WTC11 (cell line): Measurements from ENCODE around the gene NOP16. TPM values are rescaled to one million over a fixed set of nuclear protein-coding genes. Genes with fewer than 3 reads are reported as not detected.

Experiments used
- ATAC-seq: fragments of 200-7000 bp; cut with Tn5 transposase; 2 replicates; pipeline ENCODE4 v1.10.0; 2021; ENCODE audit warnings: mild to moderate bottlenecking, moderate library complexity
- CTCF ChIA-PET: fragments of 300-600 bp; sonication (Branson Sonifier 250); formaldehyde crosslinking; loops from one replicate; lab custom pipeline; 2021; ENCODE audit warnings: antibody characterized with exemption; lab: Charles Lee
- POLR2A ChIA-PET: fragments of 350-600 bp; sonication (Branson Sonifier 250); formaldehyde crosslinking; loops from one replicate; lab custom pipeline; 2021; ENCODE audit warnings: antibody characterized with exemption; lab: Charles Lee
- DNase-seq: peaks from one replicate; pipeline ENCODE4 v3.0.0; 2021; ENCODE audit warnings: low spot score
- H3K27ac Mint-ChIP-seq: 2 replicates; pipeline ENCODE4 v1.8.0; 2021; ENCODE audit warnings: mixed read lengths
- H3K27me3 Mint-ChIP-seq: 2 replicates; pipeline ENCODE4 v1.8.0; 2021; ENCODE audit warnings: low read depth, mild to moderate bottlenecking, moderate library complexity, mixed read lengths
- H3K36me3 Mint-ChIP-seq: 2 replicates; pipeline ENCODE4 v1.8.0; 2021; ENCODE audit warnings: mixed read lengths
- H3K4me1 Mint-ChIP-seq: 2 replicates; pipeline ENCODE4 v1.8.0; 2022; ENCODE audit warnings: mixed read lengths
- H3K4me3 Mint-ChIP-seq: 2 replicates; pipeline ENCODE4 v1.8.0; 2021; ENCODE audit warnings: mild to moderate bottlenecking, moderate library complexity, mixed read lengths
- H3K9me3 Mint-ChIP-seq: 2 replicates; pipeline ENCODE4 v1.8.0; 2021; ENCODE audit warnings: mixed read lengths
- ATF3 ChIP-seq: sonication (generic); formaldehyde crosslinking; conservative IDR thresholded peaks from 2 replicates; pipeline ENCODE4 v1.8.1; 2022; ENCODE audit warnings: mild to moderate bottlenecking, missing genetic modification reagents
- EMX1 ChIP-seq: fragments of 250-450 bp; sonication (Bioruptor Pico); IDR thresholded peaks from 2 replicates; pipeline ENCODE4 v1.8.0; 2021; ENCODE audit warnings: mild to moderate bottlenecking
- ETV6 ChIP-seq: sonication (generic); formaldehyde crosslinking; IDR thresholded peaks from 2 replicates; pipeline ENCODE4 v1.8.1; 2022; ENCODE audit warnings: mild to moderate bottlenecking, missing genetic modification reagents
- MLX ChIP-seq: sonication (generic); formaldehyde crosslinking; IDR thresholded peaks from 2 replicates; pipeline ENCODE4 v1.8.1; 2023; ENCODE audit warnings: mild to moderate bottlenecking, missing genetic modification reagents, moderate library complexity
- NR2C2 ChIP-seq: sonication (generic); formaldehyde crosslinking; IDR thresholded peaks from 2 replicates; pipeline ENCODE4 v1.8.0; 2022; ENCODE audit warnings: mild to moderate bottlenecking, missing genetic modification reagents
- NR3C1 ChIP-seq: sonication (generic); formaldehyde crosslinking; conservative IDR thresholded peaks from 2 replicates; pipeline ENCODE4 v1.8.1; 2023; ENCODE audit warnings: low read depth, mild to moderate bottlenecking, missing genetic modification reagents
- OVOL2 ChIP-seq: fragments of 250-450 bp; sonication (Bioruptor Pico); IDR thresholded peaks from 2 replicates; pipeline ENCODE4 v1.9.0; 2021; ENCODE audit warnings: mild to moderate bottlenecking, borderline replicate concordance
- RELA ChIP-seq: sonication (generic); formaldehyde crosslinking; IDR thresholded peaks from 2 replicates; pipeline ENCODE4 v1.8.1; 2022; ENCODE audit warnings: missing genetic modification reagents, mild to moderate bottlenecking, borderline replicate concordance
- RORB ChIP-seq: fragments of 250-450 bp; sonication (Bioruptor Pico); IDR thresholded peaks from 2 replicates; pipeline ENCODE4 v1.9.0; 2021; ENCODE audit warnings: mild to moderate bottlenecking
- SMAD4 ChIP-seq: sonication (generic); formaldehyde crosslinking; IDR thresholded peaks from 2 replicates; pipeline ENCODE4 v1.8.0; 2022; ENCODE audit warnings: mild to moderate bottlenecking, missing genetic modification reagents
- SP1 ChIP-seq: sonication (generic); formaldehyde crosslinking; conservative IDR thresholded peaks from 2 replicates; pipeline ENCODE4 v1.8.1; 2022; ENCODE audit warnings: missing genetic modification reagents
- TEAD4 ChIP-seq: sonication (generic); formaldehyde crosslinking; IDR thresholded peaks from 2 replicates; pipeline ENCODE4 v1.8.0; 2022; ENCODE audit warnings: mild to moderate bottlenecking, missing genetic modification reagents
- ZNF138 ChIP-seq: sonication (generic); formaldehyde crosslinking; conservative IDR thresholded peaks from 2 replicates; pipeline ENCODE4 v1.8.1; 2022; ENCODE audit warnings: mild to moderate bottlenecking, moderate library complexity, missing genetic modification reagents
- ZNF232 ChIP-seq: sonication (generic); formaldehyde crosslinking; IDR thresholded peaks from 2 replicates; pipeline ENCODE4 v1.8.0; 2022; ENCODE audit warnings: mild to moderate bottlenecking, missing genetic modification reagents
- ZNF396 ChIP-seq: fragments of 250-450 bp; sonication (Bioruptor Pico); IDR thresholded peaks from 2 replicates; pipeline ENCODE4 v1.8.0; 2021; ENCODE audit warnings: mild to moderate bottlenecking, moderate library complexity, borderline replicate concordance
- ZNF423 ChIP-seq: fragments of 250-450 bp; sonication (Bioruptor Pico); IDR thresholded peaks from 2 replicates; pipeline ENCODE4 v2.1.2; 2022; ENCODE audit warnings: mild to moderate bottlenecking, moderate library complexity
- total RNA-seq: library from RNA; stranded (reverse); gene quantifications from 3 replicates; pipeline ENCODE4 v1.2.3, GENCODE V29; 2021
- TF ChIP-seq, protein P1 (sequence below): sonication (generic); formaldehyde crosslinking; IDR thresholded peaks from 2 replicates; pipeline ENCODE4 v1.8.1; 2022; ENCODE audit warnings: low read depth, mild to moderate bottlenecking, moderate library complexity, missing genetic modification reagents, borderline replicate concordance
- TF ChIP-seq, protein P2 (sequence below): fragments of 250-450 bp; sonication (Bioruptor Pico); IDR thresholded peaks from 2 replicates; pipeline ENCODE4 v1.9.0; 2021; ENCODE audit warnings: mild to moderate bottlenecking
- TF ChIP-seq, protein P3 (sequence below): sonication (generic); formaldehyde crosslinking; IDR thresholded peaks from 2 replicates; pipeline ENCODE4 v1.8.0; 2022; ENCODE audit warnings: mild to moderate bottlenecking, missing genetic modification reagents
- TF ChIP-seq, protein P4 (sequence below): sonication (generic); formaldehyde crosslinking; IDR thresholded peaks from 2 replicates; pipeline ENCODE4 v1.8.0; 2022; ENCODE audit warnings: mild to moderate bottlenecking, missing genetic modification reagents
- TF ChIP-seq, protein P5 (sequence below): sonication (generic); formaldehyde crosslinking; IDR thresholded peaks from 2 replicates; pipeline ENCODE4 v1.8.0; 2023; ENCODE audit warnings: missing genetic modification reagents
- TF ChIP-seq, protein P6 (sequence below): fragments of 250-450 bp; sonication (Bioruptor Pico); IDR thresholded peaks from 2 replicates; pipeline ENCODE4 v1.9.0; 2021; ENCODE audit warnings: mild to moderate bottlenecking
- TF ChIP-seq, protein P7 (sequence below): sonication (generic); formaldehyde crosslinking; IDR thresholded peaks from 2 replicates; pipeline ENCODE4 v1.8.1; 2023; ENCODE audit warnings: mild to moderate bottlenecking, missing genetic modification reagents, moderate library complexity
- TF ChIP-seq, protein P8 (sequence below): sonication (generic); formaldehyde crosslinking; IDR thresholded peaks from 2 replicates; pipeline ENCODE4 v1.8.0; 2022; ENCODE audit warnings: mild to moderate bottlenecking, missing genetic modification reagents

The NOP16 gene
- total RNA-seq, 1 experiment from 2014 or later, result 57.7 TPM

- H3K36me3 Mint-ChIP-seq, result peaks cover 21% of the 10 kb centered on the region
- ChIA-PET CTCF (no interaction called here), POLR2A (no interaction called here)
- no peak for ATAC-seq
- H3K27ac Mint-ChIP-seq, result no peak overlapping the region
- H3K27me3 Mint-ChIP-seq, result no peaks in the 10 kb centered on the region
- H3K9me3 Mint-ChIP-seq, result peaks cover 7% of the 10 kb centered on the region; the same call in 1 of the 2 replicates
- H3K4me1 Mint-ChIP-seq, result no peaks in the 10 kb centered on the region
- TF ChIP-seq, protein P1, sequence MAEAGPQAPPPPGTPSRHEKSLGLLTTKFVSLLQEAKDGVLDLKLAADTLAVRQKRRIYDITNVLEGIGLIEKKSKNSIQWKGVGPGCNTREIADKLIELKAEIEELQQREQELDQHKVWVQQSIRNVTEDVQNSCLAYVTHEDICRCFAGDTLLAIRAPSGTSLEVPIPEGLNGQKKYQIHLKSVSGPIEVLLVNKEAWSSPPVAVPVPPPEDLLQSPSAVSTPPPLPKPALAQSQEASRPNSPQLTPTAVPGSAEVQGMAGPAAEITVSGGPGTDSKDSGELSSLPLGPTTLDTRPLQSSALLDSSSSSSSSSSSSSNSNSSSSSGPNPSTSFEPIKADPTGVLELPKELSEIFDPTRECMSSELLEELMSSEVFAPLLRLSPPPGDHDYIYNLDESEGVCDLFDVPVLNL (CRISPR knock-in tag), result no peak
- TF ChIP-seq ZNF232, result no peak
- TF ChIP-seq, protein P2, sequence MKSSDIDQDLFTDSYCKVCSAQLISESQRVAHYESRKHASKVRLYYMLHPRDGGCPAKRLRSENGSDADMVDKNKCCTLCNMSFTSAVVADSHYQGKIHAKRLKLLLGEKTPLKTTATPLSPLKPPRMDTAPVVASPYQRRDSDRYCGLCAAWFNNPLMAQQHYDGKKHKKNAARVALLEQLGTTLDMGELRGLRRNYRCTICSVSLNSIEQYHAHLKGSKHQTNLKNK (CRISPR knock-in tag), result no peak
- TF ChIP-seq ZNF423, result no peak
- TF ChIP-seq RORB, result no peak
- TF ChIP-seq, protein P3, sequence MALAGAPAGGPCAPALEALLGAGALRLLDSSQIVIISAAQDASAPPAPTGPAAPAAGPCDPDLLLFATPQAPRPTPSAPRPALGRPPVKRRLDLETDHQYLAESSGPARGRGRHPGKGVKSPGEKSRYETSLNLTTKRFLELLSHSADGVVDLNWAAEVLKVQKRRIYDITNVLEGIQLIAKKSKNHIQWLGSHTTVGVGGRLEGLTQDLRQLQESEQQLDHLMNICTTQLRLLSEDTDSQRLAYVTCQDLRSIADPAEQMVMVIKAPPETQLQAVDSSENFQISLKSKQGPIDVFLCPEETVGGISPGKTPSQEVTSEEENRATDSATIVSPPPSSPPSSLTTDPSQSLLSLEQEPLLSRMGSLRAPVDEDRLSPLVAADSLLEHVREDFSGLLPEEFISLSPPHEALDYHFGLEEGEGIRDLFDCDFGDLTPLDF (CRISPR knock-in tag), result no peak
- no peak for TF ChIP-seq NR2C2 (CRISPR knock-in tag)
- no peak for TF ChIP-seq MLX (CRISPR knock-in tag)
- no peak for TF ChIP-seq ETV6 (CRISPR knock-in tag)
- TF ChIP-seq, protein P4, sequence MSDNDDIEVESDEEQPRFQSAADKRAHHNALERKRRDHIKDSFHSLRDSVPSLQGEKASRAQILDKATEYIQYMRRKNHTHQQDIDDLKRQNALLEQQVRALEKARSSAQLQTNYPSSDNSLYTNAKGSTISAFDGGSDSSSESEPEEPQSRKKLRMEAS (CRISPR knock-in tag), result no peak
- H3K4me3 Mint-ChIP-seq, result no peak overlapping the region
- DNase-seq, result no peak
These were observed 50.5 kb downstream of the NOP16 start for GRCh38 chr5:176337913-176338312.

DNA sequence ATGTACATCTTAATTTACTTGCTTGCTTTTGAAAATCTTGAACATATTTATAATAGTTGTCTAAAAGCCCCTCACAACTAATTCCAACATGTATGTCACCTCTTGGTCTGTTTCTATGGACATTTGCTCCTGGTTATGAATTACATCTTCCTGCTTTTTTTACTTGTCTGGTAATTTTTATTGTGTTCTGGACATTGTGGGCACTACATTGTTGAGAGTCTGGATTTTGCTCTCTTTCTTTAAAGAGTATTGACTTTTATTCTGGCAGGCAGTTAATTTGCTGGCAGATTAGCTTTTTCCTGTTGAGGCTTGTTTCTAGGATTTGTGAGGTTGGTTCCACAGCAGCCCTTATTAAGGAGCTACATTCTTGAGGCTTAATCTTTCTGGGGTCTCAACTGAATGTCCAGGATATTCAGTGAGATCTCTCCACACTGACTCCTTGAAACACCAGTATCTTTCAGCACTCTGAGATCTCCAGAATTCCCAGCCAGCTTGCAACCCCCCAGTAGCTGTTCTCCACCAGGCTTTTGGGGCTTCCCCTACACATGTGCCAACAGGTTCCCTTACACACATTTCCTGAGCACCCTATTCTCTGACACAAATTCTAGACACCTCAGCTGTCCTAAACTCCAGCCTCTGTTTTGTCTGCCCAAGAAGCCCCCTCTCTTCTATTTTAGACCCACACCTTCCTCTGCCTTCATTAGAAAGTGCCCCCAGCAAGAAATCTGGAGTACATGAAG is 54.2 kb downstream of the NOP16 start:
- Mint-ChIP-seq H3K4me3 (no peak overlapping the region), H3K36me3 (peaks cover 23% of the 10 kb centered on the region), H3K27ac (no peak overlapping the region), H3K9me3 (peaks cover 7% of the 10 kb centered on the region; the same call in 1 of the 2 replicates), H3K27me3 (no peaks in the 10 kb centered on the region), H3K4me1 (no peaks in the 10 kb centered on the region)
- ATAC-seq (no peak), DNase-seq (no peak)
- ChIA-PET POLR2A (no interaction called here), CTCF (no interaction called here)
- TF ChIP-seq EMX1 (no peak), SMAD4 (CRISPR knock-in tag) (no peak), OVOL2 (CRISPR knock-in tag) (no peak), NR3C1 (CRISPR knock-in tag) (no peak), ZNF396 (CRISPR knock-in tag) (no peak), ZNF138 (CRISPR knock-in tag) (no peak), SP1 (no peak), TEAD4 (no peak), RELA (no peak), ATF3 (no peak)
- TF ChIP-seq, protein P5, sequence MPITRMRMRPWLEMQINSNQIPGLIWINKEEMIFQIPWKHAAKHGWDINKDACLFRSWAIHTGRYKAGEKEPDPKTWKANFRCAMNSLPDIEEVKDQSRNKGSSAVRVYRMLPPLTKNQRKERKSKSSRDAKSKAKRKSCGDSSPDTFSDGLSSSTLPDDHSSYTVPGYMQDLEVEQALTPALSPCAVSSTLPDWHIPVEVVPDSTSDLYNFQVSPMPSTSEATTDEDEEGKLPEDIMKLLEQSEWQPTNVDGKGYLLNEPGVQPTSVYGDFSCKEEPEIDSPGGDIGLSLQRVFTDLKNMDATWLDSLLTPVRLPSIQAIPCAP (CRISPR knock-in tag), result no peak
- TF ChIP-seq, protein P6, sequence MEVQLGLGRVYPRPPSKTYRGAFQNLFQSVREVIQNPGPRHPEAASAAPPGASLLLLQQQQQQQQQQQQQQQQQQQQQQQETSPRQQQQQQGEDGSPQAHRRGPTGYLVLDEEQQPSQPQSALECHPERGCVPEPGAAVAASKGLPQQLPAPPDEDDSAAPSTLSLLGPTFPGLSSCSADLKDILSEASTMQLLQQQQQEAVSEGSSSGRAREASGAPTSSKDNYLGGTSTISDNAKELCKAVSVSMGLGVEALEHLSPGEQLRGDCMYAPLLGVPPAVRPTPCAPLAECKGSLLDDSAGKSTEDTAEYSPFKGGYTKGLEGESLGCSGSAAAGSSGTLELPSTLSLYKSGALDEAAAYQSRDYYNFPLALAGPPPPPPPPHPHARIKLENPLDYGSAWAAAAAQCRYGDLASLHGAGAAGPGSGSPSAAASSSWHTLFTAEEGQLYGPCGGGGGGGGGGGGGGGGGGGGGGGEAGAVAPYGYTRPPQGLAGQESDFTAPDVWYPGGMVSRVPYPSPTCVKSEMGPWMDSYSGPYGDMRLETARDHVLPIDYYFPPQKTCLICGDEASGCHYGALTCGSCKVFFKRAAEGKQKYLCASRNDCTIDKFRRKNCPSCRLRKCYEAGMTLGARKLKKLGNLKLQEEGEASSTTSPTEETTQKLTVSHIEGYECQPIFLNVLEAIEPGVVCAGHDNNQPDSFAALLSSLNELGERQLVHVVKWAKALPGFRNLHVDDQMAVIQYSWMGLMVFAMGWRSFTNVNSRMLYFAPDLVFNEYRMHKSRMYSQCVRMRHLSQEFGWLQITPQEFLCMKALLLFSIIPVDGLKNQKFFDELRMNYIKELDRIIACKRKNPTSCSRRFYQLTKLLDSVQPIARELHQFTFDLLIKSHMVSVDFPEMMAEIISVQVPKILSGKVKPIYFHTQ, result no peak
- TF ChIP-seq, protein P7, sequence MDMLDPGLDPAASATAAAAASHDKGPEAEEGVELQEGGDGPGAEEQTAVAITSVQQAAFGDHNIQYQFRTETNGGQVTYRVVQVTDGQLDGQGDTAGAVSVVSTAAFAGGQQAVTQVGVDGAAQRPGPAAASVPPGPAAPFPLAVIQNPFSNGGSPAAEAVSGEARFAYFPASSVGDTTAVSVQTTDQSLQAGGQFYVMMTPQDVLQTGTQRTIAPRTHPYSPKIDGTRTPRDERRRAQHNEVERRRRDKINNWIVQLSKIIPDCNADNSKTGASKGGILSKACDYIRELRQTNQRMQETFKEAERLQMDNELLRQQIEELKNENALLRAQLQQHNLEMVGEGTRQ (CRISPR knock-in tag), result no peak
- TF ChIP-seq, protein P8, sequence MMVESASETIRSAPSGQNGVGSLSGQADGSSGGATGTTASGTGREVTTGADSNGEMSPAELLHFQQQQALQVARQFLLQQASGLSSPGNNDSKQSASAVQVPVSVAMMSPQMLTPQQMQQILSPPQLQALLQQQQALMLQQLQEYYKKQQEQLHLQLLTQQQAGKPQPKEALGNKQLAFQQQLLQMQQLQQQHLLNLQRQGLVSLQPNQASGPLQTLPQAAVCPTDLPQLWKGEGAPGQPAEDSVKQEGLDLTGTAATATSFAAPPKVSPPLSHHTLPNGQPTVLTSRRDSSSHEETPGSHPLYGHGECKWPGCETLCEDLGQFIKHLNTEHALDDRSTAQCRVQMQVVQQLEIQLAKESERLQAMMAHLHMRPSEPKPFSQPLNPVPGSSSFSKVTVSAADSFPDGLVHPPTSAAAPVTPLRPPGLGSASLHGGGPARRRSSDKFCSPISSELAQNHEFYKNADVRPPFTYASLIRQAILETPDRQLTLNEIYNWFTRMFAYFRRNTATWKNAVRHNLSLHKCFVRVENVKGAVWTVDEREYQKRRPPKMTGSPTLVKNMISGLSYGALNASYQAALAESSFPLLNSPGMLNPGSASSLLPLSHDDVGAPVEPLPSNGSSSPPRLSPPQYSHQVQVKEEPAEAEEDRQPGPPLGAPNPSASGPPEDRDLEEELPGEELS (CRISPR knock-in tag), result no peak
